HG03432 (cell line): ENCODE measurements around the gene MACROD2.
"Not testable (repeated sequence)": the region's sequence is repeated elsewhere in the genome, so short reads cannot be mapped to it uniquely, and the experiment has no call there.

Experiments used
- ATAC-seq: cut with Tn5 transposase; IDR thresholded peaks from one replicate; pipeline ENCODE4 v1.9.1; 2021; ENCODE audit warnings: mild to moderate bottlenecking, moderate library complexity; ENCODE audit not compliant: unreplicated experiment

MACROD2 gene

DNA sequence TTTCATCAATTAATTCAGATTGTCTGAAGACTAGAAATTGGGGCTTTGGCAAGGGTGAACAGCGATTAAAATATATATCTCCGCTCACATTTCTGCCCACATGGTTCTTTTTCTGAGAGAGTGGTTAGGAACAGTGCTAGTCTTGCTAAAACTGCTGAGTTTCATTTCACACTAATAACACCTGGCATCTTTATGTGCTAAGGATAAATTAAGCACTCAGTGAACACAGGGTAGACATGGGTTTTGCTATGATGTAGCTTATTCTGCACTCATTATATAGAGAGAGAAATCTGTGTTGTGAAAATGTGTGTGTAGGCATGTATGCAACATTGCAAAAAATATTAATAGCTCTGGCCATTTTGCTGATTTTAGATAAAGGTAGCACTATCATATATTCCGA, 965.5 kb downstream of the MACROD2 start:
- no peak for ATAC-seq

DNA sequence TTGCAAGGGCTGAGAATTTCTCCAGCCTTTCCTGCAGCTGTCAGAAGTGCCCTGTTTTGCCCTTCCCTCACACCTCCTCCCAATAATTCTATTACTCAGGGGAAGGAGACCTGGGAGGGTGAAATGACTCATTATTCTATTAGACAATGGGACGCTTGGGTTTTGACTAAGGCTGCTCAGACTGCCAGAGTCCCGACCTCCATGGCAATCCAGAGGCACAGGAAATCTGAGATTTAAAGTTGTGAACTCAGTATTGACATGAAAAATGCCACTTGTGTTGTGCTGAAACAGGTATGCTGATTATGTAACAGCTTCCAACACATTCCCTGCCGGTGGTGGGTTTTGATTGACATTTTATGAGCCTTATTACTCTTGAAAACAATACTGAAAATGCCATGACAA, 967.9 kb downstream of the MACROD2 start:
- ATAC-seq, result no peak

DNA sequence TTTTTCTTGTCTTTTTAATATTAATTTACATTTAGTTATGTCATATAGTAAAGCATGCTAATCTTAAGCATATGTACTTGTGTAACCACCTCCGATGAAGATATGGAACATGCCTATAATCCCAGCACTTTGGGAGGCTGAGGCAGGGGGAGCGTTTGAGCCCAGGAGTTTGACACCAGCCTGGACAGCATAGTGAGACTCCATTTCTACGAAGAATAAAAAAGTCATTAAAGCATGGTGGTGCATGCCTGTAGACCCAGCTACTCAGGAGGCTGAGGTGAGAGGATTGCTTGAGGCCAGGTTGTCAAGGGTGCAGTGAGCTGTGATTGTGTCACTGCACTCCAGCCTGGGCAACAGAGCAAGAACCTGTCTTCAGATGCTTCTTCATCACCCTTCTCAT, 970.9 kb downstream of the MACROD2 start:
- no peak for ATAC-seq

DNA sequence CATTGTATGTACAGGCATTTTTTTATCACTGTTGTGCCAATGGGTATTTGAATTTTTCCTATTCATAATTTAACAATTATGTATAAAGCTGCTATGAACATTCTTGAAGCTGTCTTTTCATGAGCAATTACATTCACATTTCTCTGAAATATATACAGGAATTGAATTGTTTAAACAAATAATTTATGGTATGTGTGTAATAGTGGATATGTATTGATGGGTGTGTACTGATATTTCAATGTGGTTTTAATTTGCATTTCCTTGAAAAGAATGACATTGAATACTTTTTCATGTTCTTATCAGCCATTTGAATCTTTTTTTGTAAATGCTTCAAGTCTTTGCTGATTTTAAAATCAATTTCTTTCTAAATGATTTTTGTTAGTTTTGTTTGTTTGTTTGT, 971.5 kb downstream of the MACROD2 start:
- no peak for ATAC-seq

DNA sequence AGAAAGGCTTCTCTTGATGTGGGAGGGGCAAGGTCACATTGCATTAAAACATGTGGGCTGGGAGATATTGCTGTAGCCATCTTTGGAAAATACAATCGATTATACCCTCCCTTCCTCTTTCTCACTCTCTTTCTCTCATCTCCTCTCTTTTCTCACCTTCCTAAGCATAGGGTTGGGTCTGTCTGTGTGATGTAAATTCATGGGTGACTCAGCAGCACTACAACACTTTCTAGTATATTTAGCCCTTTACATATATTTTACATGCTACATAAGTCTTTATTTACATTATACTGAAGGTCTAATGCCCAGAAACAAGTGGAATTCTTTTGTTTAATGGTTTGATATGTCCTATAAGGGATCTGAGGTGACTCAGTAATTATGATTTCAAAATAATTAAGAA, 976.9 kb downstream of the MACROD2 start:
- no peak for ATAC-seq

DNA sequence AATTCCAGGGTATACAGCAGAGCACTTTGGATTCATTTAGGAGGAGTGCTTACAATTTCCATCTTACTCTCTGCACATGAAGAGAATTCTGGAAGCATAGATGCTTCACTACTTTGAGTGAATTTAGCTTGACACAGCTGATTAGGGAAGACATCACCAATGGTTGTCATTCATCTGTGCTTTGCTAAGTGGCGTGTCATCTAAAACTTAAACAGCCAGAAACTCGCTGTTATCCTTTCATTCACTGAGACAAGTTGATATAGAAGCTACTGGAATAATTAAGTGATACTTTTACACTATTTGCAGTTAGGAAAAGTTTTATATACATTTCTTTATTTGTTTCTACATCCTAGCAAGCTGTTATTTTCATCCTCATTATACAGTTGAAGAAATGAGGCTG, 977.4 kb downstream of the MACROD2 start:
- no peak for ATAC-seq

DNA sequence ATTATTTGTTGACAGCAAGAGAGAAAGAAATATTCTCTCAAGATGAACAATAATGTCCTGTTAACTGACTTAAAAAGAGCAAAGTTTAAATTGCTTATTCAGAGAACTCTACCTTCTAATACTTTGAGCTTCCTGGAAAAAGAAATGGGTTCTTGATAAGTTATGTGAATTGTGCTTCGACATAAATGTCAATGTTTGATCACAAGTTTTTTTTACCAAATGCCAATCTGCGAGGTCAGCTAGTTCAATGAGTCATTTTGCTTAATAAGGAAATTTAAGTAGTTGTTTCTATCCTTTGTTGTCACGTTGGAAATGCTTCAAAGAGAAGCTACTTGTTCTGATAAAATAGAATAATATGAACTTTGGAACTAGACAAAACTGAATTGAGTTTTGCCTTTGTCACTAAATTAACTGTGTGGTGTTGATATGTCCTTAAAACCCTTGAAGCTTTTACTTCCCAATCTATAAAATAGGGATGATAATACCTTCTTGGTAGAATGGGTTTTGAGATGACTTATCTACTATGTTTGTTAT, 984.2 kb downstream of the MACROD2 start:
- ATAC-seq, result no peak

DNA sequence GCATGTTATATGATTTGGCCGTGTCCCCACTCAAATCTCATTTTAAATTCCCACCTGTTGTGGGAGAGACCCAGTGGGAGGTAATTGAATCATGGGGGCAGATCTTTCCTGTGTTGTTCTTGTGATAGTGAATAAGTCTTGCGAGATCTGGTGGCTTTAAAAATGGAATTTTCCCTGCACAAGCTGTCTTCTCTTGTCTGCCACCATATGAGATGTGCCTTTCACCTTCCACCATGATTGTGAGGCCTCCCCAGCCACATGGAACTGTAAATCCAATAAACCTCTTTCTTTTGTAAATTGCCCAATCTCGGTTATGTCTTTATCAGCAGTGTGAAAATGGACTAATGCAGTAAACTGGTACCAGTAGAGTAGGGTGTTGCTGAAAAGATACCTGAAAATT, 986.2 kb downstream of the MACROD2 start:
- ATAC-seq, result not testable (repeated sequence)

DNA sequence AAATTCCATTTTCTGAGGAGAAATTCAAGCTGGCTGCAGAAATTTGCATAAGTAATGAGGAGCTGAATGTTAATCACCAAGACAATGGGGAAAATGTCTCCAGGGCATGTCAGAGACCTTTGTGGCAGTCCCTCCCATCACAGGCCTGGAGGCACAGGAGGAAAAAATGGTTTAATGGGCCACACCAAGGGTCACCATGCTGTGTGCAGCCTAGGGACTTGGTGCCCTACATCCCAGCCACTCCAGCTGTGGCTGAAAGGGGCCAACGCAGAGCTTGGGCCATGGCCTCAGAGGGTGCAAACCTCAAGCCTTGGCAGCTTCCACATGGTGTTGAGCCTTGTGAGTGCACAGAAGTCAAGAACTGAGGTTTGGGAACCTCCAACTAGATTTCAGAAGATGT, 987.0 kb downstream of the MACROD2 start:
- ATAC-seq, result not testable (repeated sequence)

DNA sequence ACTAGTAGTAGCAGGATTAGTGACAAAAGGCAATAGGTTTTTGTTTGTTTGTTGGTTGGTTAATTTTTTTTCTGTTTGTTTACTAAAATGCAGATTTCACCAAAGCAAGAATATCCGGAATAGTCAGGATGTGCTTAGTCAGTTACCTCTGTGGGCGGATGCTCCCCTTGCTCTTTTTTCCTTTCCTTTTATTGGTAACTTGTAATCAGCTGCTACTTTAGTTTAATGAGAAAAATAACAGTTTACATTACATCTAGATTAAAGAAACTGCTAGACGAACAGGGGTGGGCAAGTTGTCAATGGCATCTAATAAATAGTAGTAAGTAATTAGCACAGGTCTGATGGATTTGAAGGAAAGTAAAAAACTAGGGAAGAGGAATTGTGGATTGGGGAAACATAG, 989.0 kb downstream of the MACROD2 start:
- ATAC-seq, result no peak

DNA sequence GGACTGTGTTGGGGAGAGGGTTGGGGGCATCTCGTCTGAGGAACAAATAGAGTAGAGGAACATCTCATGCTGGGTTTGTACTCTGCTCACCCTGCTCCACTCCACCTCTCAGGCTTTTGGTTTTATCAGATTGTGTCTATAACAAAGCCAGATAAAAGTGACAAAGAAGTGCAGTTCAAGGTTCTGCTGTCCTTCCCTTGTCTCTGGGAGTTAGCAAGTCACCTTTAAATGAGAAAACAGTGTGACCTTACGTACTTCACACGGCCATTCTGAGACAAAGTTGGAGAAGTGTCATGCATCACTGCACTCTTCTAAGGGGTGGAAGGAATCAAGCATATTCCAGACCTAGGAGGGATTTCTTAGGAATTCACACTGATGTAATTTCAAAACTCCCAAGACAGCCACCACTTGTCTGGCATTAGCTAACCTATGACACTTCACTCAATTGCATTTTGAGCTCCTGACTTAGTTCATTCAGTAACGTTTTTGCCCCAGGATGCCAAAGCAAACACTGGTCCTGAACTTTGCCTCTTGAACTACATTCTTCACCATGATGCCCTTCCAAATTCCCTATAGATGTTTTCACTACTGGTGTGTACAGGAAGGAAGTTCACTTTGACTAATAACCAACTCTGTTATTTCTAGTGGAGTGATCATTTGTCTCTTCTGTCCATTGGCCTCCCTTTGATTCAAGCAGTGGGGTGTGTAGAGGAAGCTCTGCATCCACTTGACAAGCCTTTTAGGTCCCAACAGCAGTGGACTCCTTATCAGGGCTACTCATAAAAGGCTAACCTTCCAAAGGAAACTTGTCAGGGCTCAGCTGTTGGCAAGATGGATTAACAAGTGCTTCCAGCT, 989.7 kb downstream of the MACROD2 start:
- ATAC-seq, result no peak

DNA sequence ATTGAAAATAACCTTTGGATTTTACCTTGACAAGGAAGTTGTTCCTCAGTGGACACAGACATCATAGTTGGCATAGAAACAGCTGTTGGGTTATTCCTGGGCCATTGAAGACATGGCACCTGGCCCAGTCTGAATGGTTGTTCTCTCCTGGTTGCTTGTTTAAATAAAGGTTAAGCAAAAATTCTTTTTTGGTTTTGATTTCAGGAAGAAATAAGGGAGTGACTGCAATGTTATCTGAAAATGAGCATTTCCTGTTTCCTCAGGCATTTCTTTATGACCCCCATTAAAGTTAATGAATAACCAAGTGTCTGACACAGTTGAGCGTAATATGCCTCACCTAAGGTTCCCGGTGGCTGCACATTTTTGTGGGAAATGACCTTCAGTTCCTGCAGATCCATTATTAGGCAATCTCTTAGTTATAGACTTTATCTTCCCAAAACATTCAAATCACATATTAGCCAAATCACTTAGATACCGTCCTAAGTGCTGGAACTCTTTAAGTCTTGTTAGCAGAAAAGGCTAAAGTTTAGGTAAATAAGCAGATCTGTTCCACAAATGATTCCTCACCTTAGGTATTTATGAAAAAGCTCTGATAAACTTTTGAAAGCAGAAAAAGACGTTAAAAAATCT, 990.8 kb downstream of the MACROD2 start:
- ATAC-seq, result no peak

DNA sequence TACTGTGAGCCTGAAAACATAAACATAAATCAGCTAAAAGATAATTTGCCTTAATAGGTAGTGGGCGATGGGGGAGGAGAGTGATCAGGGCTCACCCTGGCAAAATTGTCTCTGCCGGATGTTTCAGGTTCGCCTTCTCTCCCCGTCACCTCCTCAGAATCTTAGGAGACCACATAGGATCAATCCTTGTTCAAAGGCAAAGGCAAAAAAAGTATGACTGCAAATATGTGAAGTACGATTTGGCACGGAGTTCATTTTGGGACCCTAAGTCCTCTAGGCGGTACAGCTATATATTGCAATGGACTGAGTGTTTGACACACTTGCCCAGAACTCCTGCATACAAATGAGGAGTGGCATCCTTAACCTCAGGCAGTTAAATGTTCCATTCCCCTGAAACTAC, 991.3 kb downstream of the MACROD2 start:
- ATAC-seq, result no peak

DNA sequence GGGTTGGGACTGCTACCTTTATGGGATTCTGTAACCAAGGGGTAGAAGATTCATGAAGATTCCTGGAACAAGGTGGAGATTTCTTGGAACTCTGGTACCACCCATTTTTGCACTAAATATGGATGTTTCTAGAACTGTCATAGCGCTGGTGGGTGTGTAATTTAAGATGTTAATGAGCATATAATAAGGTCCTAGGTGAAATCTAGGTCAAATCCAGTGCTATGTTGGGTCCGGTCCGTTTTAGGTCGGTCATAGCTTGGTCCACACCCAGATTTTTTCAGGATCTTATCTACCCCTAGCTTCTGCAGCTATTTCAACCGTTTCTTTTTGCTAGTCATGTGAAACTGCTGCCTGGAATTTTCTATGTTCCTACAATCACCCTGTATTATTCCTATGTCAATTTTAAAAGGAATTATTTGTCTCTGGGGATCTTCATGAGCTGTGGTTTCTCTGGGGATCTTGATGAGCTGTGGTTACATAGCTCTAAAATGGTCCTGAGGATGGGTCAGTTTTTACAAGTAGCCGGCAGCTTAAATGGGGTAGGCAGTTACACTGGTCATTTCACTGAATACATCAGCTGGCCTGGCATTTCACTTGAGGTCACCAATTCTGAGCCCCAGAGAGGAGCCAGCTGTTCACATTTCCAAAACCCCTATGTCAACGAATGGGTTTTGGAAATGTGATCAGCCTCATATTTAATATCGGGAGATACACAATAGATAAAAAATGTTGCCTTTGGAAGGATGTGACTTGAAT, 994.4 kb downstream of the MACROD2 start:
- no peak for ATAC-seq

DNA sequence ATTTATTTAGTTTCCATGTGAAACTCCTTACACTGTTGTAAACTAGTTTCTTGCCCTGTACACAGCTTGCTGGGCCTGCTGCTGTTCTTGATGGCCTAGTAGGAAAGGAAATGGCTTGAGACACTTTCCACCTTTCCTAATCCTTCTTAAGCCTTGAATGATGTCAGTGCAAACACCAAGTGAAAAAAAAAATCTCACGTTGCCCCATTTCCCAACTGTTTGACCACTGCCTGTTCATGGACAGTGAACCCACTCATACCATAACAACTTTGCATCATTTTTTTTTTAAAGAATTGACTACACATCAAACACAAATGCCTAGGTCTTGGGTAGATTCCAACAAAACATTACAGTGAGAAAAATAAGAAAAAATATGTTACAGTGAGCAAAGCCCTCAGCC, 995.7 kb downstream of the MACROD2 start:
- ATAC-seq, result no peak

DNA sequence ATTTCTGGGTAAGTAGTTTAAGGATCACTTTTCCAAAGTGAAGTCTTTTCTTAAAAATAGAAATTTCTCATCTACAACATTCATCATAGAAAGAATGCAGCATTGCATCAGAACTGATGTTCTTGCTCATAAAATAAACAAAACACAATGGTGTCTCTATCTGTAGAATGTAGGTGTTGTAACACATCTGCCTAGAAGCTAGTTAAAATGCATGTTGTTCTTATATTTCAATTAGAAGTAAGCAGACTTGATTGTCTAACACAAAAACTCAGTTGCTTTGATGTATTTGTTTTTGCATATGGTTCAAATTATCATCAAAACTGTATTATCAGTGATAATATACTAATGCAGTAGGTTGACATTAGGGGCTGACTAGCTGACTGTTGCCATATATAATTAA, 996.8 kb downstream of the MACROD2 start:
- ATAC-seq, result no peak

DNA sequence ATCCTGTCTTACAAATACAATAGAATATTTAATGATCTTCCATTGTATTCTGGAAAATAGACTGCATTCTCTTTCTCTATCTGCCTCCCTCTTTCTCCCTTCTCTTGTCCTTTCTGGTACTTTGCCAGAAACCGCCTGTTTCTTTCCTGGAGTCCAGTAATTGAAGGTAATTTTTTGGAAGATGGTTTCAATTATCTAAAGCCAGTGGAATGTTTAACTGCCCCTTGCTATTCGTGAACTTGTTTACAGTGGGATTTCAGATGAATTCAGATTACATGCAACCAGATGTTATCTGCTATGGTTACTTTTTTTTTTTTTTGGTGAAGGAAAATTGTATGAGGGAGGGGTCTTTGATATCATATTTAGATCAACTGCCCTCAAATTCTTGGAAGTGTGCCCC, 997.6 kb downstream of the MACROD2 start:
- no peak for ATAC-seq

DNA sequence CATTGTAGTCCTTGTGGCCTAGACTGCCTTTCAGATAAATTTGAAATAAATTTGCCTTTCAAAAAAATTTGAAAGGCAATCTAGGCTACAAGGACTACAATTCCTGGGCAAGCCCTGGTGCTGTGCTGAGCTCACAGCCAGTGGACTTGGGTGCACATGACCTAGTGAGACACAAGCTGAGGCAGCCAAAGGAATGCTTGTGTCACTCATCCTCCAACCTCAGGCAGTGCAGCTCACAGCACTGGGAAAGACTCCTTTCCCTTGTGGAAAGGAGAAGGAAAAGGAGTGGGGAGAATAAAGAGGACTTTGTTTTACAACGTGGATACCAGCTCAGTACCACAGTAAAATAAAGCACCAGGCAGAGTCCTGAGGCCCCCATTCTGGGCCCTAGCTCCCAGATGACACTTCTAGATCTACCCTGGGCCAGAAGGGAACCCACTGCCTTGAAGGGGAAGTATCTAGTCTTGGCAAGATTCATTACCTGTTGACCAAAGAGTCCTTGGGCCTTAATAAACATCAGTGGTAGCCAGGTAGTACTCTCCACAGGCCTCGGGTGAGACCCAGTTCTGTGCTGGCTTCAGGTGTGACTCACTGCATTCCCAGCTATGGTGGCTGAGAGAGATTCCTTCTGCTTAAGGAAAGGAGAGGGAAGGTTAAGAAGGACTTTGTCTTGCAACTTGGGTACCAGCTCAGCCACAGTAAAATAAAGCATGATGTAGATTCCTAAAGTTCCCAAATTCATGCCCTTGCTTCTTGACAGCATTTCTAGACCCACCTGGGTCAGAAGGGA, 1001.8 kb downstream of the MACROD2 start:
- no peak for ATAC-seq

DNA sequence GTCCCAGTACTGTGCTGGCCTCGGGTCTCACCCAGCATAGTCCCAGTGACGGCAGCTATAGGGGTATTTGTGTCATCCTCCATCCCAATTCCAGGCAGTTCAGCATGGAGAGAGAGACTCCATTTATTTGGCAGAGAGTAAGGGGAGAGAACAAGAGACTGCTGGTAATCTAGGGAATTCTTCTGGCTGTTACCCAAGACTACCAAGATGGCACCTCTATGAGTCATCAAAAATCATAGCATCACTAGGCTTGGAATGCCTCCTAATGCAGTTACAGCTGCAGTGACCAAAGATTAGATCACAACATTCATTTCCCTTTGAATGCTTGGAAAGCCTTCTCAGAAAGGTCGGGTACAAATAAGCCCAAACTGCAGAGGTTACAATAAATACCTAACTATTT, 1002.5 kb downstream of the MACROD2 start:
- ATAC-seq, result no peak

DNA sequence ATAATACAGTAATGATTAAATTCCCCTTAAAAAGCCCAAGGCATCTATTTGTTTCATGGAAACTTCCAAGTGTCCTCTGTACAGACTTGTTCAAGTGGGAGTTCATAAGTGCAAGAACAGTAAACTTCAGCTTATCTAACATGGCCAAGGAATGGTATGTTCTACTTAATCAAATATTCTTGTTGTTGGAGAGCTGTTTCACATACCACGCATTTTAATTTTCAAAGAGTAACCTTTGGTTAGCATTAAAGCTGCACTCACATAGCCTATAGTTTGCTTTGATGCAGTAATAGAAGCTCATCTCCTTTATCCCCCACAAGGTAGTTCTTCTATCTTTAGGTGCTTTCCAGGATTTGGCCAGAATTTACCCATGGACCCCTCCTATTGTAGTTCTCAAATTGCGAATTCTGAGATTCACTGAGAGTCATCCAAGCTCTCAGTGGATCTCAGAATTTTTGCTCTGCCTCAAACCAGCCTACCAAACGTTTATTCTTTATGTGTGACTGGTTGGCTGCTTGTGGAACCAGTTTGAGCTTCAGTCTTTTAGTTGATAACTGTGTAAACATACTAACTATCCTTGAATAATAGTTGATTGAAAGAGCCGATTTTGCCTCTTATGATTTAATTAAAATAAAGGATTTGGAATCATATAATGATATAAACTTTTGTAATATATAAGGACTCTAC, 1010.1 kb downstream of the MACROD2 start:
- no peak for ATAC-seq
